Hippocampal formation (tissue), 2 donors: ENCODE measurements around the gene DOCK9.

Experiments used
- DNase-seq, 2 donors: peaks; one replicate each; lab custom pipeline; 2025; lab: John Stamatoyannopoulos, UW

The DOCK9 gene

GRCh38 chr13:98975822-98976261 is 2.0 kb downstream of the DOCK9 start:
- DNase-seq = no peak

- DNase-seq = no peak
Observed at GRCh38 chr13:98974053-98974452, 3.8 kb downstream of the DOCK9 start.

- no peak for DNase-seq
Observed at GRCh38 chr13:98972627-98973026, 5.2 kb downstream of the DOCK9 start.

GRCh38 chr13:98972059-98972458 is 5.8 kb downstream of the DOCK9 start:
- DNase-seq = no peak

- DNase-seq = no peak
Observed at GRCh38 chr13:98970330-98970729, 7.5 kb downstream of the DOCK9 start.

GRCh38 chr13:98967491-98967890 is 10.4 kb downstream of the DOCK9 start:
- no peak for DNase-seq

- DNase-seq = no peak
Observed at GRCh38 chr13:98966019-98966418, 11.8 kb downstream of the DOCK9 start.

- DNase-seq = no peak
Observed at GRCh38 chr13:98965325-98965724, 12.5 kb downstream of the DOCK9 start.

- DNase-seq = no peak
Observed at GRCh38 chr13:98963917-98964316, 13.9 kb downstream of the DOCK9 start.

GRCh38 chr13:98962901-98963590 is 14.8 kb downstream of the DOCK9 start:
- no peak for DNase-seq

- DNase-seq = no peak
Observed at GRCh38 chr13:98961503-98962105, 16.3 kb downstream of the DOCK9 start.

GRCh38 chr13:98960606-98961502 is 17.0 kb downstream of the DOCK9 start:
- no peak for DNase-seq

GRCh38 chr13:98959786-98960605 is 17.9 kb downstream of the DOCK9 start:
- no peak for DNase-seq

- no peak for DNase-seq
Observed at GRCh38 chr13:98959291-98959690, 18.6 kb downstream of the DOCK9 start.

- DNase-seq = no peak
Observed at GRCh38 chr13:98958443-98958794, 19.4 kb downstream of the DOCK9 start.

GRCh38 chr13:98957731-98958442 is 20.0 kb downstream of the DOCK9 start:
- DNase-seq = no peak

- no peak for DNase-seq
Observed at GRCh38 chr13:98955336-98955735, 22.5 kb downstream of the DOCK9 start.

- no peak for DNase-seq
Observed at GRCh38 chr13:98954313-98954712, 23.6 kb downstream of the DOCK9 start.

GRCh38 chr13:98951266-98951665 is 26.6 kb downstream of the DOCK9 start:
- no peak for DNase-seq

GRCh38 chr13:98950705-98951104 is 27.2 kb downstream of the DOCK9 start:
- no peak for DNase-seq

GRCh38 chr13:98947925-98948324 is 29.9 kb downstream of the DOCK9 start:
- DNase-seq = no peak
